ENCODE results near the gene OTUD4. TPM values are rescaled to one million over a fixed set of nuclear protein-coding genes. Genes with fewer than 3 reads are reported as not detected.

The OTUD4 gene
- total and polyA plus RNA-seq, 5 experiments from 2014 or later, result 14.7 to 61.8 (median 17.9) TPM

Other genes starting within 250 kb of the OTUD4 start
- gene ANAPC10, start 82.4 kb downstream of the OTUD4 start, total RNA-seq, result 10 to 100 TPM; 18.0 to 23.7 TPM
- 10 to 100 TPM; 33.3 to 38.5 (median 35.8) TPM for gene ANAPC10, start 82.4 kb downstream of the OTUD4 start, polyA plus RNA-seq
- 10 to 100 TPM; 77.5 to 78.2 TPM for gene ABCE1, start 82.3 kb downstream of the OTUD4 start, total RNA-seq
- gene ABCE1, start 82.3 kb downstream of the OTUD4 start, polyA plus RNA-seq, result 10 to 100 TPM; 59.4 to 72.9 (median 68.5) TPM

Measured in naive thymus-derived CD8-positive, alpha-beta T cell (primary cell).